Renal cortical epithelial cell (primary cell): ENCODE data around the gene U2AF1. TPM values are rescaled to one million over a fixed set of nuclear protein-coding genes. Genes with fewer than 3 reads are reported as not detected.
"Not testable (repeated sequence)": the region's sequence is repeated elsewhere in the genome, so short reads cannot be mapped to it uniquely, and the experiment has no call there.

Experiments used
- DNase-seq: peaks from one replicate; pipeline ENCODE4 v3.0.0-alpha.2; 2011; ENCODE audit warnings: low read depth
- total RNA-seq: library from RNA; depleted of rRNA; stranded (reverse); fragments of >200 nt; gene quantifications from 2 replicates; pipeline ENCODE4 v1.2.3, GENCODE V29; 2014

U2AF1 gene
- total RNA-seq, 1 donor from 2014 or later = 34.3 TPM

DNA sequence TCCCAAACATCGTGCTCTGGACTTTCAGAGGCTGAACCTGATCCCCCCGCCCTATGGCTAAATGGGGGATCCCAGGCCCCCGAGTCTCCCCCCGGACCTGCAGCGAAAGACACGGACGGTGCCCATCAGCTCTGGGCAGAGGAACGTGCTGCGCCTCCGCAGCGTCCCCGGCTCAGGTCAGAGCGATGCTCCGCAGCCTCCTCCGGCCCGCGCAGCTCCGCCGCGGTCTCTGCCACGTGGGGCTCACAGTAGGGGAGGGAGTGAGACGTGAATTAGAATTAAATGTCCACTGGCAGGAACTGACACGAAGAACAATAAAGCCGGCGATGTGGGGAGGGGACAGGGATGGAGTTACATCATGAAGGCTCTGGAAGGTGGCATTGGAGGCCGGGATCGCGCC is 30.7 kb downstream of the U2AF1 start:
- not testable (repeated sequence) for DNase-seq

DNA sequence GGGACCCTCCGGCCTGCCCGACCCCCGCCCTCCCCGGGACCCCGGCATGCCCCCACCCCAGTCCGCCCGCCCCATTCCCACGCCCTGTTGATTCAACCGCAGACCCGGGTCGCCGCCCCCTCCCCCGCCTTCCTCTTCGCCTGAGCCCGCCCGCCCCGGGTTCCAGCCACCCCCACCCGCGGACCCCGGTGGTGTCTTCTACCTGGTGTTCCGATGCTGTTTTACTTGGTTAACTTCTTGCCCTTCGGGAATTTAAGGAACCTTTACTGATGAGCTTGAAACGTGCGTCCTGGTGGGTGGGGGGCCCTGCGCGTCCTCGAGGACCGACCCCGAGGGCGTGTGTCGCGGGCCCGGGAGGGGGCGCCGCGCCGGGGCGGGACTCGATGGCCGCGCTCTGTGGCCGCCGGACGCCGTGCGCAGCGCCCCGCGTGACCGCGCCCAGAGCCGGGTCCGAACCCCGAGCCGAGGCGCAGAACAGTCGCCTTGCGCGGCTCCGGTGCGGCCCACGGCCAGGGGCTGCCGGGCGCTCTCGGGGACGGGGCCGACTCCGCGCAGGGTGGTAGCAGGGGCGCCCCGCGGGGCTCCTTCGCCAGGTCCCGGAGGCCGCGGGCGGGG is 31.2 kb downstream of the U2AF1 start:
- DNase-seq = not testable (repeated sequence)

DNA sequence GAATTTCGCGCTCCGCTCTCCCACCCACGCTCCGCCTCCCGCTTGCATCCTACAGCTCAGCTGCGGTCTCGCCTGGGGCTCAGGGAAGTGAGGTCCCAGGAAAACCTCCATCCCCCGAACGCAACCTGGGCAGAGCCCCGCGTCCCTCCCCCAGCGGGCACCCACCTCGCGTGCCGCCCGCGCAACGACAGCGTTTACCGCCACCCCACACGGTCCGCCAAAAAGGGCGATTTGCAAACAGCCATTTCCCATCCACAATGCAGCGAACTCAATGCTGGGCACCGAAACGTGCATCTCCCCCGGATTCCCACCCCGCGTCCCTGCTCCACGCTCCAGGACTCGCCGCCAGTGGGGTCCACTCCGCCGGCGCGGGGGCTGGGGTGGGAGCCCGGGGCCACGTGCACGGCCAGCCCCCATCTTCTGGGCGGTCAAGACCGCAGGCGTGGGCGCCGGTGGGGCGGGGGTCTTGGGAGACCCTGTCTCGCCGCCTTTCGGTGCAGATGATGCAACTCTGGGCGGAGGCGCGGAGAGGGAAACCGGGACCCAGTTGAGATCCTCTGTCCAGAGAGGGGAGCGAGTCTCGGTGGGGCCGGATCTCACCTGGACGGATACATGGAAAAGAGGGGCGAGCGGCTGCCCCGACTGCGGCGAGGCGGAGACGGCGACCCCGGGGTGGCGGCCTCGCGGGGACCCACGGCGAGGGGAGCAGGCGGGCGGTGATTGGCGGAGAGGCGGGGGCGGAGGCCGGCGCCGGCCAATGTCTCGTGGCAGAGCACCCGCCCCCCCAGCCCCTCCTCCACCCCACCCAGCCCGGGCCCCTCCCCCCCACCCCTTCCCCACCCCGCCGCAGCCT is 32.0 kb downstream of the U2AF1 start, which contains the start of gene CBS:
TSS of gene CBS (minus strand) at position 666 of the 853 bp plus-strand sequence. CDS start 3,642 bp downstream, outside the sequence.
- DNase-seq = not testable (repeated sequence)

DNA sequence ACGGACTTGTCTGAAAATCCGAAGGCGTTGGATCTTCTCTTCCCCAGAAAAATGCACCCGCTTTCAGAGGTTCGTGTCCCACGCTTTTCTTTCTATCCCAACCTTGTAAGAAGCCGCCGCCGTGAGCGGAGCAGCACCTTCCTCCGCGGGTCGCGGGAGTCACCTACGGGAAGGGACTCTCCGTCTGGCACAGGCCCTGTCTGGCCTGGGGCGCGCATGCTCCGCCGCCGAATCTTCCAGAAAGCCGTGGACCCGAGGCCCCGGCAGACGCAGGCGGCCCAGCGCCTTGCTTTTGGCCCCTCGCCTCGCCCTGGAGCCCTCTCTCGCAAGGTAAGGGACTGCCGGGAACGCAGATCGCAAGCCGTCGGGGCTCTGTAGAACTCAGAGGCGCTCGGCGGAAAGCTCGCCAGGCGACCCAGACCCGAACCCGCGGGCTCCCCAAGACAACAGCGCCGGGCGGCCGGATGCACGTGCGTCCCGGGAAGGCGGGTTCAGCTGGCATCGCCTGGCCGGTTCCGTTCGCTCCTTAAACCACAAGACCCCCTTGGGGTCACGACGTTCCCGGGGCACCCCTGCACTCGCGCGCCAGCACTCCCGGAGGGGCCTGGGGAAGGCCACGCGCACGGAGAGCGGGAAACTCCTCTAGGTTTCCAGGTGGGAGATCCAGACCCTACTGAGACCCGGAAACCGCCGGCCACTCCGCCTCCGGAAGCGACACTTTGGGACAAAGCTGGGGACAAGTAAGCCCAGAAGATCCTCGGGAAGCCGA is 32.8 kb downstream of the U2AF1 start:
- not testable (repeated sequence) for DNase-seq

DNA sequence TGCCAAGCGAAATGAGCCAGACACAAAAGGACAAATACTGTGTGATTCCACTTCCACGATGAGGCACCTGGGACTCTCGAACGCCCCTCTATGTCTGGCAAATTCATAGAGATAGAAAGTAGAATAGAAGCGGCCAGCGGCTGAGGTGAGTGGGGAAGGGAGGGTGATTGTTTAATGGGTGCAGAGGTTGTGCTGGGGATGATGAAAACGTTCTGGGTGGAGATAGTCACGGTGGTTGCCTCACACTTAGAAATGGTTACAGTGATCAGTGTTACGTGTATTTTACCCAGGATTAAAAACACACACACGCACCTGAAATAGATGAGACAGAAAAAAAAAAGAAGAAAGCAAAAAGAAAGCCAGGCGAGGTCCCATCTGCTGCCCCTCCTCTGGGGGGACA is 34.6 kb downstream of the U2AF1 start:
- not testable (repeated sequence) for DNase-seq

DNA sequence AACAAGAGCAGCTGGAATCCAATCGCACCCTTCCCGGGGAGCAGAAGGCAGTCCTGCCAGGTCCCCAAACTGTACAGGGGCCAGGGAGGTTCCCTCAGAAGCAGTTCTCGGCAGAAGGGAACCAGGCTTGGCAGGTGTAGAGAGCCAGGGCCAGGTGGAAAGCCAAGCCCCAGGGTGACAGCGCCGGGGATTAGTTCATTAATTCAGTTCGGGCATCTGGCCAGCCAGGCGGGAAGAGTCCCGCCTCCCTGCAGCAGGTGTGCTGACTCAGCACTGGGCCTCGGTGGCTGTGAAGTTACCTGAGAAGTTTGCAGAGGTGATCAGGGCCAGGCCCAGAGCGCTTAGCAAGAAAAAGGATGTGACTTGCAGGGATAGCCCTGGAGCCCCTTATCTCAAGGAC is 37.7 kb downstream of the U2AF1 start:
- DNase-seq = not testable (repeated sequence)

DNA sequence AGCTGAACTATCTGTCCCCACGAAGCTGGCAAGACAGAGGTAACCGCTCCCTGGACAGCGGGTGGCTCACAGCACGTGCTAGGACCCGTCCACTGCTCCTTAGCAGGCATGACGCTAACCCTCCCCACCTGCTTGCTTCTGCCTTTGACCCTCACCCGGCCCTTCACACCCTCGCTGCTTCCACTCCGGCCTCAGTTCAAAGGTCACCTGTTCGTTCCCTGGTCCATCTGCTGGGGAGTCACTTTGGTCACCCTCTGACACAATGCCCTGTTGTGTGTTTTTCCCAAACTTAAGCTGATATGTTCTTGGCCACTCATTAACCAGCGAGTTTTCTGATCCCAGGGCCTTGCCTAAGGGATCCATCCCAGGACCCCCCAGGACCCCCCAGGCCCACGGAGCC is 39.3 kb downstream of the U2AF1 start:
- DNase-seq = not testable (repeated sequence)

DNA sequence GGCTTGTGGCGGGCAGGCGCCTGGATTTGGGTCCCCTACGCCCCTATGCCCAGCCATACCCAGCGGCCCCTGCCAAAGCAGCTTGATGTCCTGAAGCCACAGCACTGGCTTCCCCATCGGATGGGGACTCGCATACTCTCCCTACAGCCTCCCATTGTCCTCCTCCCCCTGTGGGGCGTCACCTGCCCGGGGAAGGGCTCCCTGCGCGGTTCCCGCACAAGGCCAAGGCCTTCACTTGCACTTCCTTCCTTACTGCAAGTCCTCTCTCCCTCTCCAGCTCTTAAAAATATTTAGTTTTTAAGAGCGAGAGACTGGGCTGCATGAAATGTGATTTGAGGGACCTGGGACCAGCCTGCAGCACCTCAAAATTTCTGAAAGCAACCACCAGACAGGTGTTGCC is 40.7 kb downstream of the U2AF1 start:
- not testable (repeated sequence) for DNase-seq

DNA sequence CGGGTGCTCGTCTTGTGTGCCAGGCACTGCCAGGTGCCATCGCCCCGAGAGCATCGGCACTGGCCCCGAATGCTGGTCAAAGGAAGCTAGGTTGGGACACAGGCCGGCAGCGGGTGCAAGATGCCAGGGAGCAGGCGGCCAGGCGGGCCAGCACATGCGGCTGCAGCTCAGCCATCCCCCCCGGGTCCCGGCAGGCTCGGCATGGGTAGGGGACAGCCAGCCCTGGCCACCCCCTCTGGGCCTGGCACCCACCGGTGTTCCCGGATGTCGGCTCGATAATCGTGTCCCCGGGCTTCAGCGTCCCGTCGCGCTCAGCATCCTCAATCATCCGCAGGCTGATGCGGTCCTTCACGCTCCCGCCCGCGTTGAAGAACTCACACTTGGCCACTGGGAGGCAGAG is 41.4 kb downstream of the U2AF1 start:
- DNase-seq = not testable (repeated sequence)

DNA sequence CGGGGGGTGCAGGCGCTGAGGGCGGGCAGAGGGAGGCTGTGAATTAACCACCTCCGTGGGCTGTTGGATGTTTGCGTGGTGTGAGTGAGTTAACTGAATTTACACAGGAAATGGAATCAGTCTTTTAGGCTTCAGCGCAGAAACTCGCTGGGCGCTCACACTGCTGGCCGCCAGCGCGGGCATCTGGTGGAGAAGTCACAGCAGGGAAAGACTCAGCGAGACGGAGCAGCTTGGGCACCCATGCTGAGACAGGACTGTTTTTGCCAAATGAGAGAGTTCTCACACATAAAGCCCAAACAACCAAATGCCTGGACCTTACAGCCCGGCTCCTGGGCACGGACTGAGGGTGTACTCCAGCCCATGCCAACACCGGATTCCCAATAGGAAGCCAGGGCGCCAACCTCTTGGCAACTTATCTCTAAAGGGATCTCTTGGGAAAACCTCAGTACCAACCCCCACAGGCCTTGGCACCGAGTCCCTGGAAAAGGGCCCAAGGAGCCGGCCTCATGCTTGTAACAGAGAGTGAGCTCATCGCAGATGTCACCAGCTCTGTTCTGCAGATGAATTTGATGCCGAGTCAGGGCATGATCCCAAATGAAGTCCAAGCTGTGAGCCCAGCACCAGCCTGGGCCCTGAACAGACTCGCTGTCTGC is 43.0 kb downstream of the U2AF1 start:
- DNase-seq = not testable (repeated sequence)

DNA sequence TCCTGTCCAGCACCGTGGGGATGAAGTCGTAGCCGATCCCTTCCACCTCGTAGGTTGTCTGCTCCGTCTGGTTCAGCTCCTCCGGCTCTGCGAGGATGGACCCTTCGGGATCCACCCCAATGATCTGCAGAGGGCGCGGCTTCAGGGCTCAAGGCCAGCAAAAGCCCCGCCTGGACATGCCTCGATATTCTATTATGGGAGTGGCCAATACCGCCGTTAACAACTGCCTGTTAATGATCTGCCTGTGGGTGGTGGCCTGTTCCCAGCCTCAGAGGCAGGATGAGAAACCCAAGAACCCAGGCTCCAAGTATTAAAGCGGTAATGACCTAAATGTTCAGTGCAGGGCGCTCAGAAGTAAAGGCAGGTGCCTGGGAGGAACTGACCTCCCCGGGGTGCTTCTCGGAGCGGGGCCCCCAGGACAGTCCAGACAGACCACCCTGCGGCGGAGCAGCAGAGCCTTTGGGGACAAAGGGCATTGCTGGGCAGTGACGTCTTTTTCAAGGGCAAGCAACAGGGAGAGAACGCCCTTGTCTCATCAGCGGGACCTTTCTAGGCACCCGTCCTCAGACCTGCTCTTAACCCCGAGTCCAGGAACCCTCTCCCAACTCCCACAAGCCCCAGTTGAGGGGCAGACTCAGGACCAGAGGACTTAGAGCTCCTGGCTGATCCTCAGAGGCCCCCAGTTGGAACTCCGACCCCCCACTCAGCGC is 44.3 kb downstream of the U2AF1 start:
- DNase-seq = not testable (repeated sequence)

DNA sequence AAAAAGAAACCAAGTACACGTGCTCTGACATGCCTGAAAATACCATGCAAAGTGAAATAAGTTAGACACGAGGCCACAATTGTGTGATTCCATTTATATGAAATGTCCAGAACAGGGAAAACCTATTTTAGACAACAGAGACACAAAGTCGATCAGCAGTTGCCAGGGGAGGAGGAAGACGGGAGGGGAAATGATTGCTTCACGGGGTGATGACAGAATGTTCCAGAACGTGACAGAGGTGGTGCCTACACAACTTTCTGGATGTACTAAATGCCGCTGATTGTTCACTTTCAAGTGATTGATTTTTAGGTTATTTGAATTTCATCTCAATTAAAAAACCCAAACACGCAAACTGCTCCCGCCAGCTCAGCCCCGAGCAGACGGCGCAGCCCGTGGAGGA is 54.3 kb downstream of the U2AF1 start:
- DNase-seq = not testable (repeated sequence)

DNA sequence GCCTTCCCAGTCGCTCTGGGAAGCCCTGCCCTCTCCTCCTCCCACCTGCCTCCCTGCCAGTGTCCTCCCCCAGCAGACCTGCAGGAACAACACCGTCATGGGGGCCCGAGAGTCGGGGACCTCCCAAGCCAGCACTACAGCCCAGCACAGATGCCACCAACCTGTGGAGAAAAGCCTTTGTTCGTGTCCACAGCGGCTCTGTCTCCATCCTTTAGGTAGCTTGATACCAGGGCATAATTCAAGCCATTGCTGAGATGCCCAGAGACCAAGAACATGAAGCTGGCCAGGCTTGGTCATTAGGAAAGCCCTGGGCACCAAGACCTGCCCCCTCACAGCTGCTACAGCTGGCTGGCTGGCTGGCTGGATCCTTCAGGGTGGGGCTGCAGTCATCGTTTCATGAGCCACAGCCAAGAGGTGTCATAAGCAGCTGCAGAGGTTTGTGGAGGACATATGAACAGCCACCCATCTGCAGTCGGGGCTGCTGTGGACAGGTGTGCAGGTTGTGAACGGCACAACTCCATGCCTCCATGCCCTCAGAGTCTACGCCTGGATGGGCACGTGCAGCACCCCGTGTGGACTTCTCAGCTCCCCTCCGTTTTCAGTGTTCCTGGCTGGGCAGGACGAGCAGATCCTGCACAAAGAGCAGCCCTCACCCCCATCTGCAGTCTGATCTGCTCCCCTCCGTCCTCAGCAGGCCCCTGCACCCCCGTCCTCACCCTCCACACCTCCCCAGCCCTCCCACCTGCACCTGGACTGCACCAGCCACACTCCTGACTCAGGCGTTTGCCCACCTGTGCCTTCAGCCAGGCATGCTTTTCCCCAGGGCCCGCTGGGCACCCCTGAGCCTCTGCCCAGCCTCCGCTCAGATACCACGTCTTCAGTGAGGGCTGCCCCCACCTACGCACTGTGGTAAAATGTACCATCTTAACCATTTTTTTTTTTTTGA is 61.2 kb downstream of the U2AF1 start:
- not testable (repeated sequence) for DNase-seq

DNA sequence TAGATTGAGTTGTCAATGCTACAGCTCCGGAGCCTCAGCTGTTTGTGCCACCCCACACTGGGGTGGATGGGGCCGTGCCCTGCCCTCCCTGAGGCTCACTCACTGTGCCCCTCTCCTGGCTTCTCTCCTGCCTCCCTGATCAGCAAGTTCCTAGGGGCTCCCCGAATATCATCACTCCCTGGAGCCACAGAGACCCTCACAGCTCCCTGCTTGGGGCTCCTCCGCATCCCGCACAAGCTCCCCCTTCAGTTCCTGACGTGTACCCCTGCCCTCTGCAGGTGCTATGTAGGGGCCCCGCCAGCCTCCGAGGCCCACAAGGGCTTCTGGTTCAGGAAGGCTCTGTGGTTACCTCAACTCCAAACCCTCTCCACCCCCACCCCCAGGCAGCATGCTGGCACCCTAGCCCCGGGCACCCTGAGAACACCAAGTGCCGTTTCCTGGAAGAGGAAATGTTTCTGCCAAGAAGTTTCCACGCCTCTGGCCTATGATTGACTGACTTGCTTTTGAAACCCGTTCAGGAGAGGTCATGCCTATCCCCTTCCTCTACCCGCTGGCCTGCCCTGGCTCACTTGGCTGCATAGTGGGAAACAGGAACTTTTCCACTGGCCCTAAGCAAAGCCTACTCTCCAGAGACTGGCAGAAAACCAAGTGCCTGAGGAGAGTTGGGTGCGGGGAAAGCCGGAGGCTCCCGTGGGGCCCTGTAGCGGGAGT is 62.0 kb downstream of the U2AF1 start:
- not testable (repeated sequence) for DNase-seq

DNA sequence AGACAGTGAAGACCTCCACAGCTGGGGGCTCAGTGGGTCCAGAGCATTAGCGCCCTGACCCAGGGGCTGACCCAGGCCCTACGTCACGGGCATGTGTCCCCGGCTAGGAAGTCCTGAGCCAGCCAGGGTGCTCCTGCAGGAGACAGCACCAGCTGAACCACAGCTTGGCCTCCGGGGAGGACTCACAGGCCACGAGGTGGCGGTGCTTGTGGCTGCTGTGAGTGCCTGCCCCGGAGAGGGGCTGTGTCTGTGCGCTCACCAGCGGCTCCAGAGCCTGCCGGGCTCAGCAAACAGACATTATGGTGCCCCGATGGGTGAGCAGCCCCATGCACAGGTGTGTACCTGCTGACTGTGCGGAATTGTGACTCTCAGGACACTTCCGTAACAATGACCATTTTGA is 62.8 kb downstream of the U2AF1 start:
- not testable (repeated sequence) for DNase-seq

DNA sequence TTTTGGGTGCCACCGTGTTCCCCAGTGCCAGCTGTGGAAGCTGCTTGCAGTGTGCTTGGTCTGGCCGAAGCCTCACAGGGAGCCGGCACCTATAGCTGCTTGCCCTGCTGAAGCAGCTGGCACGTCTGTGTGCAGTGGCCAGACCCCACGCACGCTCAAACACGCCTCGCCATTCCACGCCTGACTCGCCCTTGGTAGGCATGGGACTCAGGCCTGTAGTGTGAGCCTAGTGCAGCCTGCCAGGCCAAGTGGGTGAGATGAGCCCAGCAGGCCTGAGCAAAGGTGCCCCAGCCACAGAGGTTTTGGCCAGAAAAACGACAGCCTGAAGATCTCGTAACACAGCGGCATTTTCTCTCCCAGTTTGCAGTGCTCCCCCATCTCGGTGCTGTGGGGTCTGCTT is 64.1 kb downstream of the U2AF1 start:
- DNase-seq = not testable (repeated sequence)
